ENCODE measurements around the gene OSBPL6.

Gene OSBPL6

DNA sequence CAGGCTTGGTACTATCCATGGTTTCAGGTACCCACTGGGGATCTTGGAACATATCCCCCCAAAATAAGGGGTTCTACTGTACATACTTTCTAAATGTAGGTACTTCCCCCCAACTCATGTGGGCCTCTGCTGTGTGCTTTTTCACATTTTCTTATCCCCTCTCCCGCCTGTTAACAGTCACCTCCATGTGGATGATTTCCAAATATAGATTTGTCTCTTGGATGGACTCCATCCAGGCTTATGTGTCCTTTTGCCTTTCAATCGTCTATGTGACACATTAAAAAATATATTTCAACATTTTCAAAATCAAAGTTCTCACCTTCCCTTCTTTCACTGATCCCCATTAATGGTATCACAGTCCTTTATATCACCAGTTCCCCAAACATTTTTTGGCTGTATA, 44.4 kb downstream of the OSBPL6 start:
- no peak for DNase-seq (ENCODE audit: low read depth)

DNA sequence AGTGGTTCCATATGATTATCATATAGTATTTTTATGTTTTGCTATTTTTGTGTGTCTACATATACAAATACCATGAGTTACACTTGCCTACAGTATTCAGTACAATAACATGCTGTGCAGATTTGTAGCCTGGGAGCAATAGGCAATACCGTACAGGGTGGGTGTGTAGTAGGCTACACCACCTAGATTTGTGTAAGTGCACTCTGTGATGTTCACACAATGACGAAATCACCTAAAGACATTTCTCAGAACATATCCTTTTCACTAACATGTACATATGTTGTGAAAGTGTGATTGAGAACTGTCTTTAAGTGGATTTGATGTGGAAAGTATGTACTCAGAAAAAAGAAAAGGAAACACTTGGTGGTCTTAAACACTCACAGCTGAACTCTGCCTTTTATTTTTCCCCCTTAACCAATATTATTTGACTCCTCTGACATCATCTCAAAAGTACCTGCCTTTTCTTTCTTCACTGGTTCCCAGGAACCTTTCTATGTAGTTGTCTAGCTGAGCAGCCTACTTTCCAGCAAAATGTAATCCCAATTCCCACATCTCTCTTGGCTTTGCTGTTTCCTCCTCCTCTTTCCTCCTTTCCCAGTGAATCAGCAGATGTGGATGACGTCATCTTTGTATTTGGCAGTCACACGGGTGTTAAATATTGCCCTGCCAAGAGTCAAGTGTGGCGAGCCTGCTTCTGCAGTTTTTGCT, 47.7 kb downstream of the OSBPL6 start:
- DNase-seq (ENCODE audit: low read depth): no peak

DNA sequence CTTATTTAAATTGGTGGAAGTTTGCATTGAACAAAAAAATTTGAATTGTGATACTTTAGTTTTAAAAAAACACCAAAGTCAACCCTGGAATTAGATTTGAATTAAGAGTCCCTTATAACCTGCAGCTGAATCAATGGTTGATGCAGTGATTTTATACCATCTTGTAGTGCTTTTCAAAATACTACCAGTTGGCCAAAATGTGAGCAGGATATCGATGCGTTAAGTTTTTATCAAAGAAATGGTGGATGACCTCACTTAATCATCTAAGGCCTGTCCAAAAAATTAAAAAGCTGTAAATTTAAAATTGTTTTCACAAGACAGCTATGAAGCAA, 48.2 kb downstream of the OSBPL6 start:
- no peak for DNase-seq (ENCODE audit: low read depth)

DNA sequence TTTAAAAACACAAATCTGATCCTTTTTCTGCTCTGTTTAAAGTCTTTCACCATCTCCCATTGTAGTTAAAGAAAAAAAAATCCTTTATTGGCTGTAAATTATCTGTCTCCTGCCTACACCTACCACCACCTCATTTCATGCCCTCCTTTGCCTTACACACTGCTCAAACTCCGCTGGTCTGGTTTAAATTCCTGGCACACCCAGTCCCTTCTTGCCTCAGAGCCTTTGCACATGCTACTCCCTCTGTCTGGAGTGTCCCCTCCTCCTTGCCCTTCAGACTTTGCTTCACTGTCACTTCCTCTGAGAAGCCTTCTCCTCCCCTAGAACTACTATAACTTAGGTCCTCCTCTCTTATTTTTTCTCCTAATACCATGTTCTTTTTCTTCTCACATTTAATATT, 49.6 kb downstream of the OSBPL6 start:
- no peak for DNase-seq (ENCODE audit: low read depth)

DNA sequence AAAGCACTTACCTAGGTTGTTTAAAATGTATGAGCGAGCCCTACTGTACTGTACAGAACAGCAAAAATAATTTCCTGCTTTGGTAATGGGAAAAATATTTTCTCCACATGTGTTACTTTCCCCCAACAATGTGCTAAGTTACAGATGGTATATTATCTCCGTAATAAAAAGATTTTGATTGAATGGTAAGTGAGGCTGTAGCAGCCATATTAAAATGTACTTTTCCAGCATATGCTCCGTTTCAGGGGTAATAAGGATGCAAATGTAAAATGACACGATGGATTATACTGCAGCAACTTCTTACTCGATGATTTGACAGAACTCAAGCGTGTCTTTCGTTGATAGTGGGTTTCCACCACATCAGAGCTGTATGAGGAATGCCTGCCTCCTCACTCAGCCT, 50.5 kb downstream of the OSBPL6 start:
- no peak for DNase-seq (ENCODE audit: low read depth)

DNA sequence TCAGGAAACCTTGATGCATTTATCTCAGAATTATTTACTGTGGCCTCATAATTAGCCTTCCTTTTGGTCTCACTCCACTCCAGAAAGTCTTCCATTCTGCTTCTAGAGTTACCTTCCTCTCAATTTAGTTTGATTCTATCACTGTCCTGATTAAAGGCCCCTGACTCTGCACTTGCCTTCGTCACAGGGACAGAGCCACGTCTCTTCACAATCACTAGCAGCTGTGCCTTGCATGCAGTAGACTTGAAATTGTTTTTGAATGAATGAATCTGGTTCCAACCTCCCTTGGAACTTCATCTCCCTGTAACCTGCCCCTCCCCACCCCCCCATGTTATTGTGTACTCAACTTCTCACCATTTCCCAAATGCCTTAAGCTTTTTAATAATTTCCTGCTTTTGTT, 52.4 kb downstream of the OSBPL6 start:
- DNase-seq (ENCODE audit: low read depth): no peak

DNA sequence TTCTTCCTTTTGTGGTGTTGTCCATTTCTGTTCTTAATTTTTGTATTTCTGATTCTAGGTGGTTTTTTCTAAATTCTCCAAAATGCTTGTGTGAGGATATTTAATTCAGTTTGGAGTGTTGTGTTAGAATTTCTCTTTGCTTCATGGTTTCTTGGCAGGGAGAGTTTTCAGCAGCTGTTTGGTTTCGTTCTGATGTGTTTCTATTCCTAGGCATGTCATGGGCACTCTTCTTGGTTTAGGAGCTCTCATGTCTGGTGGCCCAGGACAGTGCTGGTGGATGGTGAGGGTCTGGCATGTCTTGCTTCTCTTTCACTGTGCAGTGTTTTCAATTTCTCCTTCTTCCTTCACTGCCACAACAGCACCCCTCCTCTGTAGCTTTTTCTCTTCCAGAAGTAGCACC, 52.9 kb downstream of the OSBPL6 start:
- DNase-seq (ENCODE audit: low read depth): no peak

DNA sequence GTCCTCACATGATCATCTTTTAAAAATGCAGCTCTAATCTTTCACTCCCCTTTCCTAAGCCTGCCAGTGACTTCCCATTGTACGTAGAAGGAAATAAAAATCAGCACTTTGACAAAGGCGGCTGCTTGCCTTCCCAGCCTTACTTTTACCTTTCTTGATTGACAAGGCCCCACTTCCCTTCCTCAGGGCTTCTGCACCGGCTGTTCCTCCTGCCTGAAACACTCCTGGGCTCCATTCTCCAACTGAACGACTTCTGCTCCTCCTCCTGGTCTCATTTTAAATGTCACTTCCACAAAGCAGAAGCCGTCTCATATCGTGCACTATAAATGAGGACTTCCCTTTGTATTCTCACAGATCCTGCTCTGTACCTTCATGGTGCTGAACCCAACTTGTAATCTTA, 56.1 kb downstream of the OSBPL6 start:
- DNase-seq (ENCODE audit: low read depth): no peak

DNA sequence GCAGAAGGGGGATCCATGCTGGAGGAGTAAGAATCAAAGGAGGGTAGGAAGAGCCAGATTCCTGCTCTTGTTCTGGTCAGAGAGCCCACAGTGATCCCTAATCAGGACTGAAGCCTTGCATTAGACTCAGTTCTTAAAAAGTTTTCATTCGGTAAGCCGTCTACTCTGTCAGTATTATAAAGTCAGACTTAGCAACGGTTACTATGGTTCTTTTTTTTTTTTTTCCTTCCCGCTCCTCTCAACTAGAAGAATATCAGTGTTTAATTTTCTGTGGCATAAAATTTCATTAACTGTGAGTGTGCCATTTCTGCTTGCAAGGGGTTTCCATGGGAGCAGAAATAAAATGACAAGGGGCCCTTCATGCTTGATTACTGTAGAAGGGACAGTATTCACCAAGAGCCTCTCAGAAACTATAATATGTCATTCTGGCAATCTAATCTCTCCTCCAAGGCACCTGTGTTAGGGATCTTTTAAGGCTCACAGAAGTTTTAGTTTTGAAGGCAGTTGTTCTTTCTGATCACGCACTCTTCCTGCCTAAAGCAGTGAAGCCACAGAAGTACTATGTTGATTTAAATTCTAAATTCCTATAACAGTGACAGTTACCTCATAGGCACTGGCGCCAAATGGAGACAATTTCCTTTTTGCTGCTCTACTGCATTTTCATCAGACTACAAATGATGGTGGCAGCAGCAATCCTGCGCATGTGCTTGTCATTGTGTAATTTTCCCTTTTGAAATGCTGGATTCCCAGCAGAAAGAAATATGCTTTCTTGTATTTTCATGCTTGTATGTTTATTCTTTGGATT, 57.0 kb downstream of the OSBPL6 start:
- no peak for DNase-seq (ENCODE audit: low read depth)

DNA sequence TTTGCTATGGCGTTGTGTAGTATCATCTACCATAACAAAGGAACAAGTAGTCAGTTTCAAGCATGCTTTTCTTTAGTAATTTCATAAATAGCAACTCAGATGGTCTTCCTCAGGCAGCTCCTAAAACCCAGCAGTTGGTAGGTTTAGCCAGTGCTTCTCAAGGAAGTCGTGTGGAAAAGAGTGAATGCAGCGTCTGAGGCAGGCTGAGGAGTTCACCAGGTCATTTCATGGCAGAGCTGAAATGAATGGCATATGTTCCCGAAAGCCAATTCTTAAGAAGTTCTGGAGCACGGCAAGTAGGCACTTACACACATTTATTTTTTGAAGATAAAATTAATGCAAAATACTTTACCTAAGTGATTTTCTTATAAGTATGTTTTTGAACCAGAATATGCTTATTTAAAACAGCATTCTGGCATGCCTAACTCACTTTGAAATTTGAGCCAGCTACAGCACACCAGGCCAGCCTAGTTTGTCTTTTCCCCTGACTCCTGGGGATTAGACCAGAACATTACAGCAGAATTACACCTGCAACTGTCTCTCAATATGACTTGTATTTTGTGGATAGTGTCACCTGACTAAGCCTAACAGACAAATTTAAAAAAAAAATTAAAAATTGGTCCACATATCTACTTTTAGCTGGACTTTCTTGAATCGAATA, 62.2 kb downstream of the OSBPL6 start:
- no peak for DNase-seq (ENCODE audit: low read depth)

DNA sequence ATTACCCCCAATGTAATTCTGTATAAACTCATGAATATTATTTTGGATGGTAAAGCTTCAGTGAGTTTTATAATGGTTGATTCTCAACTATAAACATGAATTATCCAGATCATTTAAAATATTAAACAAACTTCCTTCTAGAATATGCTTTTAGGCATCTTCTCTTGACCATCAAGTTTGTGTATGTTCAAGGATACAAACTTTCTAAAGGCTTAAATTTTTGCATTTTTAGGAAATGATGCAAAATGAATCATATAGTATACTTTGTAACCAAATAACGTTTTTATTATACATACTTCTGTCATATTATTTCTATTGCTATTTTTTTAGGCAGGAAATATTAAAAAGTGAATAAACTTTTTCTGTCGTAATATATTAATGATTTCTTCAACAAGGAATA, 62.8 kb downstream of the OSBPL6 start:
- DNase-seq (ENCODE audit: low read depth): no peak

DNA sequence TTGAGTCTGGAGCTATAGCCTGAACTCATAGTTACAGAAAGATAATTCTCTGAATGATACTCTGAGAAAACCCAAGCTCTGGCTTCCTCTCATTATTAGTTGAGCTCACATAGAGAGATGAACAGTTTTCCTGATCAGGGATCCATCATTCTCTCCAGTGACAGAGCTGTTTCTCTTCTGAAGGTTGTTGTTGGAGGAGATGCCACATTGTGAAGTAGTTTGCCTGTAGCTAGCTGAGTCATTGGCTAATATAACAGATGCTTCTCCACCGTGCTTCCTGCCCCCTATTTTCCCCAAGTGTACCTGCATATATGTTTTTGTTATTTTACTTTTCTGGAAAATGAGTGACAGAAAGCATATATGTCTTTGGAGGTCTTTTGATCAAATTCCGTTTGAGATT, 64.6 kb downstream of the OSBPL6 start:
- DNase-seq (ENCODE audit: low read depth): no peak

DNA sequence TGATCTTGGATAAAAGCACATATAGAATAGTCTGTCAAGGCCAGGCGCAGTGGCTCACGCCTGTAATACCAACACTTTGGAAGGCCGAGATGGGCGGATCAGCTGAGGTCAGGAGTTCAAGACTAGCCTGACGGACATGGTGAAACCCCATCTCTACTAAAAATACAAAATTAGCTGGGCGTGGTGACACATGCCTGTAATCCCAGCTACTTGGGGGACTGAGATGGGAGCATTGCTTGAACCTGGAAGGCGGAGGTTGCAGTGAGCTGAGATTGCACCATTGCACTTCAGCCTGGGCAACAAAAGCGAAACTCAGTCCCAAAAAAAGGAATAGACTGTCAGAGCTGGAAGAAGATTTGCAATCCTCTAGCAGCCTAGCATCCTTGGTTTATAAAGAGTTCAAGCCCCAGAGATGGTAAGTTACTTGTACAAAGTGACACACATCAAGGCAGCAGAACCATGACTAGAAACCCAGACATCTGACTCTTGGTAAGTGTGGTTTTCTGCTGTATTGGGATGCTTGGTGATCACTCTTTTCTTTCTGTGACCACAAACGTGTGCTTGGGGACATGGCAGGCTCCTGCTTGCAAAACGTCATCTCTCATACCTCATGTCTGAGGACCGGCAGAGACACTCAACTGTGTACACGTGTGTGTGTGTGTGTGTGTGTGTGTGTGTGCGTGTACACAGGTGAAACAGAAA, 69.0 kb downstream of the OSBPL6 start:
- no peak for DNase-seq (ENCODE audit: low read depth)

DNA sequence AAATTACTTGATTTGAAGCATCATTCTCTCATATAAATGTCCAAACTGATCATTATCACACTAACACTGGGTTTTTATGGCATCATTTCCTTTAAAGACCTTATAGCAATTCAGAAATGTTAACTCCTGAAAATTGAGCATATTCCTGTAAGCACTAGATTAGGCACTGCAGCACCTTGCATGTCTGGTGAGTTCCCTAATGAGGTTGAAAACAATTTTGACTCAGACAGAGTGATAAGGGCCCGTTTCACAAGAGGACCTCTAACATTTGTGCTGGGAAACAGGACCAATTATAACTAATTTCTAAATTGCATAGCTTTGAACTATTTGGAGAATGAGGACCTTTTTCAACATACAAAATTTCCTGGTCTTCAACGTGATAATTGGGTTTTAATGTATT, 69.9 kb downstream of the OSBPL6 start:
- no peak for DNase-seq (ENCODE audit: low read depth)

DNA sequence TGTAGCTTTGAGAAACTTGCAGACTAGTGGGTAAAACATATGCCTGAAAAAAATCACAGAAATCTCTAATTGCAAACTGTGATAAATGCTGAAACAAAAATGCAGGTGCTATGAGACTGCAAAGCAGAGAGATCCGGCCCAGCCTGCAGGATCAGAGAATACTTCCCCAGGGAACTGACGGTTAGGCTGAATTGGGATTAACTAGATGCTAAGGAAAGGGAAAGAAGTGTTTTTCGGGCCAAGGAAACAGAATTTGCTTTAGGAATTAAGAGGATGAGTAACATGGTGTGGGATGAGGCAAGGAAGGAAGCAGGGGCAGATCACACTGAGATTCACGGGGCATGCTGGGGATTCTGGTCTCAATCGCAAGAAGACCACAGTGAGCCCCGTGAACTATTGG, 71.5 kb downstream of the OSBPL6 start:
- DNase-seq (ENCODE audit: low read depth): no peak

DNA sequence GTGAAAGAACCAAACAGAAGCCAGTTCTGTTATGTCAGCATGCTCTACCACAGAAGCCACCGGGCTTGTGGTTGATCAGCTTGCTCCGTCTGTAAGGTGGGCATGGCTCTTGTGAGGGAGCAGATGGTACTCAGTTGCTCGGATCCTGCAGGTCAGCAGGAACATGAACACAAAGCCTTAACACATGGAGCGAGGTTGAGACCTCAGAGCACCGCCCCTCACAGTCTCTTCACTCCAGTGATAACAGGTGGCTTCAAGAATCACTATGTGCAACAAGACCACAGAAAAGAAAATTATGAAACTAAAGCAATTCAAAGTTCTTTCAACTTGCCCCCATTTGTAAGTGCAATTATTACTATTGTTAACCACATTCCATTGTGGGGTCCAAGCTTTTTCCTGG, 72.1 kb downstream of the OSBPL6 start:
- DNase-seq (ENCODE audit: low read depth): no peak

DNA sequence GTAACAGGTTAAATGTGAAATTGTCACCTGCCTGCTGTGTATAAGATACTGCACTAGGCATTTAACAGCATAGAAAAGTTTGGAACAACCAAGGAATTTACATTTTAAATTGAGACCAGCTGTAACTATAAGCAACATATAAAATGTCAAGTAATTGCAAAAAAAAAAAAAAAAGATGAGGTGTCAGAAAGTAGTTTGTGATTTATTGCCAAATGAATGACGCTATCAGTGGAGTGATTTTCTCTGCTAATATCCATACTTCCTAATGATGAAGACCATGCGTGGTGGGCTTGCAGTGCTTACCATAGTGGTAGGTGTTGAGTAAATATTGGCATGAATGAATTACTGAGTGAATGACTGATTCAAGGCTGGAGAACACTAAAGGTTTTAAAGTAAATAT, 73.3 kb downstream of the OSBPL6 start:
- no peak for DNase-seq (ENCODE audit: low read depth)

DNA sequence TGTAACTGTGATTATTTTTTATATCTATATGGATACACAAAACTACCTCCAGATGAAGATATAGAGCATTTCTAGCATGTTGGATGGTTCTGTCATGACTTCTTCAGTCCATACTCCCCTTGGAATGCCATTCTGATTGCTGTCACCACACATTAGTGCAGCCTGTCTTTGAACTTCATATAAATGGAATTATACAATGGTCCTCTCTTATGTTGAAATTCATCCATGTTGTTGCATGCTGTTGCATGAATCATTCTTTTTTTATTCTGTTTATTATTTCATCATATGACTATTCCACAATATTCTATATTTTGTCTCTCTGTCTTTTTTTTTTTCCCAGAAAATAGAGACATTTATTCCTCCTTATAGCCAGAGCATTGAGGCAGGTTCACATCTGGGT, 74.1 kb downstream of the OSBPL6 start:
- DNase-seq (ENCODE audit: low read depth): no peak

DNA sequence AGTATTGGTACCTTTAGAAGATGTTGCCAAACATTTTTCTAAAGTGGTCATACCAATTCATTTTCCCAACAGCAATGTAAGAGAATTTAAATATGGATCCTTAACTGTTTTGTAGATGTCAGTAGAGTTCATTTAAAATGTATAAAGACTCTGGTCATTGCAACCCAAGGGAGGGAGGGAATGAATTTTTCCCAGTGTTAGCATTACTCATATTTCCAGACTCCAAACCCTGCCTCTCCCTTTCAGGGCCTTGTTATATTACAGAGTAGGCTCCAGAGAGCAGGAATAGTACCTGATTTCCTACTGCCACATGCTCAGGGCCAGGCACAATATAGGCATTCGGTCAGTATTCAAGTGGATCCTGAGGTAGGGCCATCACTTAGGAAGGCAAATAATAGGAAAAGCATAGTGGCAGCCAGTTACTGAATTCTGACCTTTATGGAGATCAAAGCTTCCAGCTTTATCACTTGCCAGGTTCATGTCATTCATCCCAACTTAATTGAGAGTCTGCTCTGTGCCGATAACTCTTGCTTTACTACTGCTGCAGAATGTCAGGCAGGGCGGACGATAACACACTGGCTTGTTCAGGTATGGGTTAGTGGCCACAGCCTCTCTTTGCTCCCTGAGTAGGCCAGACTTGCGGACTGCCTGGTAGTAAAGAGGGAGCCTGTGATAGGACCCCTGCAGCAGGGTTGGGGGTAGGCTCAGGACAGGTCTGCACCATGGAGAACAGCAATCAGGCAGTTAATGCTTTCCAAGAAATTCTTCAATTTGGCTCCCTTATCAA, 75.3 kb downstream of the OSBPL6 start:
- no peak for DNase-seq (ENCODE audit: low read depth)

DNA sequence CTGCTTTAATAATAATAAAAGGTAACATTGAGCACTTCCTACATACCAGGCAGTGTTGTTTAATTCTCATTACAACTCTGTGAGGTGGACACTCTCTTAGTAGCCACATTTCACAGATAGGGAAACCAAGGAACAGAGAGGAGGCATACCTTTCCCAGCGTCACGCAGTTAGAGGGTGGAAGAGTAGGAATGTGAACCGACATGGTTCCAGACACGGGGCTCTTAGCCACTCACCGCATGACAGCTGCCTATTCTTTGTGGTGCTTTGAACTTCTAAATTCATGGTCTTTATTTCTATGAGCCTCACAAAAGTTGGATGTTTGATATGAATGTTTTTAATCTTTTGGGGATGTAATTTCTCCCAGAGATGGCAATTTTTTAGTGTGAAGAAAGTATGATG, 76.0 kb downstream of the OSBPL6 start:
- no peak for DNase-seq (ENCODE audit: low read depth)

DNA sequence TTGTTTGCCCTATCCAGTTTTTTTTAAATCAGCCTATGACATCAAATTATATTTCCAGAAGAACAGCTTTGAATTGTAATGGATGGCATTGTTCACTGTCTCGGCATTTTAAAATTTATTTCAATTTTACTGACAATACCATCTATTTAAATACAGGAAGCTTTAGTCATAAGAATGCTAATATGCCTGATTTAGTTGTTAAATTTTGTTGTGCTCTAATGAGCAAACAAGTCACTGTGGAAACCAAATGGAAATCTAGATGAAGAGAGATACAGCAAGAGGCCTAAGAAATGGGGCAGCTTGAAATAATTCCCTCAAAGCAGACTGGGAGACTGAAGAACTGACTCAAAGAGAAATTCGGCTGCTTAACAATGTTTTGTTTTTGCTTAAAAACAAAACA, 76.8 kb downstream of the OSBPL6 start:
- DNase-seq (ENCODE audit: low read depth): no peak
